ENCODE measurements around the gene LRRC26. TPM values are rescaled to one million over a fixed set of nuclear protein-coding genes. Genes with fewer than 3 reads are reported as not detected.

Gene LRRC26, protein sequence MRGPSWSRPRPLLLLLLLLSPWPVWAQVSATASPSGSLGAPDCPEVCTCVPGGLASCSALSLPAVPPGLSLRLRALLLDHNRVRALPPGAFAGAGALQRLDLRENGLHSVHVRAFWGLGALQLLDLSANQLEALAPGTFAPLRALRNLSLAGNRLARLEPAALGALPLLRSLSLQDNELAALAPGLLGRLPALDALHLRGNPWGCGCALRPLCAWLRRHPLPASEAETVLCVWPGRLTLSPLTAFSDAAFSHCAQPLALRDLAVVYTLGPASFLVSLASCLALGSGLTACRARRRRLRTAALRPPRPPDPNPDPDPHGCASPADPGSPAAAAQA
- not detected for total RNA-seq

- H3K4me3 Mint-ChIP-seq: no peak within 1 kb of the TSS
- no peak within 1 kb of the TSS for H3K27ac Mint-ChIP-seq
- H3K9me3 Mint-ChIP-seq: no peaks in the 10 kb centered on the region
- peaks cover 43% of the 10 kb centered on the region for H3K27me3 Mint-ChIP-seq
- no peak for DNase-seq
- H3K36me3 Mint-ChIP-seq: no peaks in the 10 kb centered on the region
- peaks cover 2% of the 10 kb centered on the region for H3K4me1 Mint-ChIP-seq
Measured at GRCh38 chr9:137169896-137170358, at the start of gene LRRC26. Gene LRRC26, minus strand, starts transcription at chr9:137170051. Its CDS starts 108 bp downstream, at chr9:137169943.

- Mint-ChIP-seq H3K9me3 (no peaks in the 10 kb centered on the region), H3K4me3 (no peak overlapping the region), H3K27ac (no peak overlapping the region), H3K4me1 (peaks cover 3% of the 10 kb centered on the region), H3K36me3 (no peaks in the 10 kb centered on the region), H3K27me3 (no peaks in the 10 kb centered on the region)
- DNase-seq: no peak
Measured at GRCh38 chr9:137218754-137219271, 49.0 kb upstream of the LRRC26 start.

DNA sequence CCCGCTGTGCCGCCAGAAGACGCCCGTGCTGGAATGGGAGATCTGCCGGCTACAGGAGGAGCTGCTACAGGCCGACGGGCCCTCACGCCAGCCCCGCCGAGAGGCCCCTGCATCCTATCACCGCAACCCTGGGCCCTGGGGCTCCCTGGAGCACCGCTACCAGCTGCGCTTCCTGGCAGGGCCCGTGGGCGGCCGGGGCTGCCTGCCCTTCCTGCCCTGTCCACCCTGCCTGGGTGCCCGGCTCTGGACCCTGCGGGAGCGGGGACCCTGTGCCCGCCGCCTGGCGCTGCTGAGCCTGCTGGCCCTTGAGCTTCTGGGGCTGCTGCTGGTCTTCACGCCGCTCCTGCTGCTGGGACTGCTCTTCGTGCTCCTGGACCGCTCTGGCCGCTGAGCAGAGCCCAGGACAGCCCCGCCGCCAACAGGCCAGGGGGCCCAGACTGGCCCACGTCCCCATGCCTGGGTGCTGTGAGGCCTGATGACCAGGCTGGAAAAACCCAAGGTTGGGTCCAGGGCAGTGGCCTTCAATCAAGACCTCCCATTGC lies 48.4 kb upstream of the LRRC26 start:
- Mint-ChIP-seq H3K27ac (no peak overlapping the region), H3K9me3 (no peaks in the 10 kb centered on the region), H3K4me3 (no peak overlapping the region), H3K27me3 (no peaks in the 10 kb centered on the region), H3K36me3 (no peaks in the 10 kb centered on the region), H3K4me1 (peaks cover 3% of the 10 kb centered on the region)
- DNase-seq: no peak

GRCh38 chr9:137217276-137218211 lies 47.7 kb upstream of the LRRC26 start:
- Mint-ChIP-seq H3K4me1 (no peaks in the 10 kb centered on the region), H3K27ac (no peak overlapping the region), H3K27me3 (no peaks in the 10 kb centered on the region), H3K9me3 (no peaks in the 10 kb centered on the region), H3K36me3 (peaks cover 4% of the 10 kb centered on the region), H3K4me3 (no peak overlapping the region)
- no peak for DNase-seq

- Mint-ChIP-seq H3K27ac (no peak overlapping the region), H3K9me3 (no peaks in the 10 kb centered on the region)
Measured at GRCh38 chr9:137216188-137216965, 46.5 kb upstream of the LRRC26 start.

GRCh38 chr9:137215196-137215986 lies 45.5 kb upstream of the LRRC26 start:
- H3K4me3 Mint-ChIP-seq: no peak overlapping the region
- no peak overlapping the region for H3K27ac Mint-ChIP-seq
- no peaks in the 10 kb centered on the region for H3K27me3 Mint-ChIP-seq
- peaks cover 2% of the 10 kb centered on the region for H3K4me1 Mint-ChIP-seq
- H3K9me3 Mint-ChIP-seq: no peaks in the 10 kb centered on the region
- DNase-seq: no peak
- peaks cover 9% of the 10 kb centered on the region for H3K36me3 Mint-ChIP-seq

More at GRCh38 chr9:137216188-137216965, 46.5 kb upstream of the LRRC26 start:
- no peak for DNase-seq
- Mint-ChIP-seq H3K36me3 (peaks cover 4% of the 10 kb centered on the region), H3K4me1 (no peaks in the 10 kb centered on the region), H3K27me3 (no peaks in the 10 kb centered on the region), H3K4me3 (no peak overlapping the region)

DNA sequence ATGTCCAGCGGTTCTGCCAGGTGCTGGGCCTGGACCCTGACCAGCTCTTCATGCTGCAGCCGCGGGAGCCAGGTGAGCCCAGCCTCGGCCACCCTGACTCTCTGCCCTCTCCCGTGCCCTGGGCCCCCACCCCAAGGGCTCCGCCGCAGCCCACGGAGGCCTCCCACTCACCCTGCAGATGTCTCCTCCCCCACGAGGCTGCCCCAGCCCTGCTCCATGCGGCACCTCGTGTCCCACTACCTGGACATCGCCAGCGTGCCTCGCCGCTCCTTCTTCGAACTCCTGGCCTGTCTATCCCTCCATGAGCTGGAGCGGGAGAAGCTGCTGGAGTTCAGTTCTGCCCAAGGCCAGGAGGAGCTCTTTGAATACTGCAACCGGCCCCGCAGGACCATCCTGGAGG lies 44.8 kb upstream of the LRRC26 start:
- H3K4me1 Mint-ChIP-seq: peaks cover 2% of the 10 kb centered on the region
- no peaks in the 10 kb centered on the region for H3K27me3 Mint-ChIP-seq
- no peak for DNase-seq
- no peak overlapping the region for H3K4me3 Mint-ChIP-seq
- no peaks in the 10 kb centered on the region for H3K9me3 Mint-ChIP-seq
- no peak overlapping the region for H3K27ac Mint-ChIP-seq
- H3K36me3 Mint-ChIP-seq: peaks cover 12% of the 10 kb centered on the region

GRCh38 chr9:137213160-137214060 lies 43.6 kb upstream of the LRRC26 start:
- no peak for DNase-seq
- H3K27ac Mint-ChIP-seq: no peak overlapping the region
- peaks cover 18% of the 10 kb centered on the region for H3K36me3 Mint-ChIP-seq
- no peaks in the 10 kb centered on the region for H3K27me3 Mint-ChIP-seq
- peaks cover 5% of the 10 kb centered on the region for H3K4me1 Mint-ChIP-seq
- no peak overlapping the region for H3K4me3 Mint-ChIP-seq
- H3K9me3 Mint-ChIP-seq: no peaks in the 10 kb centered on the region

DNA sequence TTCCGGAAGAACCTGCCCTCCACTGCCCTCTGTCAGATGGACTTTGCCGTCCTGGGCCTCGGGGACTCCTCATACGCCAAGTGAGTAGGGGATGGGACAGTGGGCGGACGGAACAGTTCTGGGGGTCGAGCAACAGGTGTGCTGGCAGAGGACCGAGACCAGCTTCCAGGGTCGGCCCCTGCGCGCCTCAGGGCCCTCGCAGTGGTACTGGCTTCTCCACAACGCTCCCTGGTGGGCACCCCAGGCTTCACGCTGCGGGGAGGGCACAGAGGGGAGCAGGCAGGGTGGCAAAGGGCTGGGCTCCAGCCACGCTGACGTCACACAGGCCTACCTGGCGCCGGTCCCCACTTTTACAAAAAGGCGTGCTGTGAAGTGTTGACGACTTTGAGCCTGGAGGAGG lies 42.7 kb upstream of the LRRC26 start:
- DNase-seq: no peak
- Mint-ChIP-seq H3K27ac (no peak overlapping the region), H3K9me3 (no peaks in the 10 kb centered on the region), H3K36me3 (peaks cover 20% of the 10 kb centered on the region), H3K4me1 (peaks cover 6% of the 10 kb centered on the region), H3K4me3 (no peak overlapping the region), H3K27me3 (no peaks in the 10 kb centered on the region)

DNA sequence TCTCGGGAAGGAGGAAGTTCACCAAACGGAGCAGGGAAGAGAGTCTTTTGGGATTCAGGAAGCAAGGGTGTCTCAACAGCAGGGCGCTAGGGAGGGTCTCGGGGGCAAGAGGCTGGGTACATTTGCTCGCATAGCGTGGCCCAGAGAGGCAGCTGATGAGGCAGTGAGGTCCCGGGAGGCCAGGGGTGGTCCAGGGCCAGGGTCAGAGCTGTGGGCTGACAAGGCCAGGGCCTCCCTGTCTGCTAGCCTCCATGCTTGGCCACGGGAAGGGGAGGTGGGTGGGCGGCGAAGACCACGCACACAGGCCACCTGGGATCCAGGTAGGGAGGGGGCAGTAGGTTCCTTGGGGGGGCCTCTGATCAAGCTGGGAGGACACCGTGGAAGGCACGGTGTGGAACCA lies 41.7 kb upstream of the LRRC26 start:
- no peaks in the 10 kb centered on the region for H3K27me3 Mint-ChIP-seq
- DNase-seq: no peak
- peaks cover 14% of the 10 kb centered on the region for H3K4me1 Mint-ChIP-seq
- no peak overlapping the region for H3K27ac Mint-ChIP-seq
- no peaks in the 10 kb centered on the region for H3K9me3 Mint-ChIP-seq
- H3K4me3 Mint-ChIP-seq: no peak overlapping the region
- peaks cover 24% of the 10 kb centered on the region for H3K36me3 Mint-ChIP-seq

- Mint-ChIP-seq H3K4me3 (peak overlapping the region; percentile 95), H3K9me3 (no peaks in the 10 kb centered on the region), H3K27me3 (no peaks in the 10 kb centered on the region), H3K4me1 (peaks cover 42% of the 10 kb centered on the region), H3K36me3 (peaks cover 27% of the 10 kb centered on the region), H3K27ac (peak overlapping the region; percentile 88)
- DNase-seq: no peak
Measured at GRCh38 chr9:137206602-137207001, 36.8 kb upstream of the LRRC26 start.

DNA sequence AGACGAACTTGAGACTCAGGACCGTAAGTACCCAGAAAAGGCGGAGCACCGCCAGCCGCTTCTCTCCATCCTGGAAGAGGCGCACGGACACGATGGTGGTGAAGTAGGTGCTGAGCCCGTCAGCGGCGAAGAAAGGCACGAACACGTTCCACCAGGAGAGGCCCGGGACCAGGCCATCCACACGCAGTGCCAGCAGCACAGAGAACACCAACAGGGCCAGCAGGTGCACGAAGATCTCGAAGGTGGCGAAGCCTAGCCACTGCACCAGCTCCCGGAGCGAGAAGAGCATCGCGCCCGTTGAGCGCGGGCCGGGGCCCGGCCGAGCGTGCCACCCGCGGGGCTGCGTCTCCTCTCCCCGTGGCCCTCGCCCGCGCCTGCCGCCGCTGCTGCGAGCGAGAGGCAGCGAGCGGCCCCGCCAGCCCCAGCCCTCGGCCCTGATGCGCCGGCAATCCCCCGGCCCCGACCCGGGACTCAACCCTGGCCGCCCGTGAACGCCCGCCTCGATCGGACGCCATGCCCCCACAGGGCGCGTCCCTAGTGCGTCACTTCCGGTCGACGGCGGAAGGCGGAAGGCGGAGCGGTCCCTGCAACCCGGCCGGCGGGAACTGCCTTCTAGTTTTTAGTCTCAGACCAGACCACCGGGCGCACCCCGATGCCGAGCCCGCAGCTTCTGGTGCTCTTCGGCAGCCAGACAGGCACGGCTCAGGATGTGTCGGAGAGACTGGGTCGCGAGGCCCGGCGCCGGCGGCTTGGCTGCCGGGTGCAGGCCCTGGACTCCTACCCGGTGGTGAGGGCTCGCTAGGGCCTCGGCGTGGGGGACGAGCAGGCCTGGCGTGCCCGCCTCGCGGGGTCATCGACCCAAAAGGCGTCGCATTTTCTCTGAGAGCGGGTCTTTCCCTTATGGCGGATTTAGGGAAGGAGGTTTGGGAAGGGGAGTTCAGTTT lies 35.5 kb upstream of the LRRC26 start, which contains the start of the genes NDOR1 and TMEM203:
Gene NDOR1, plus strand, starts transcription at position 575 of the 944 bp plus-strand sequence. Its CDS starts 78 bp downstream, at position 653.
Gene TMEM203, minus strand, starts transcription at position 523 of the 944 bp plus-strand sequence. Its CDS starts 234 bp downstream, at position 289.
- Mint-ChIP-seq H3K27me3 (no peaks in the 10 kb centered on the region), H3K4me3 (peak within 1 kb of the TSS; percentile 95), H3K4me1 (peaks cover 45% of the 10 kb centered on the region), H3K27ac (peak within 1 kb of the TSS; percentile 93), H3K9me3 (no peaks in the 10 kb centered on the region), H3K36me3 (peaks cover 22% of the 10 kb centered on the region)
- peak; percentile 96 for DNase-seq

Data from activated naive CD8-positive, alpha-beta T cell treated with anti-CD3 and anti-CD28 coated beads for 36 hours (primary cell).